ENCODE data around the gene SCEL.

SCEL gene

GRCh38 chr13:77522444-77522843 lies 13.1 kb upstream of the SCEL start:
- DNase-seq = no peak

GRCh38 chr13:77523386-77523785 lies 12.1 kb upstream of the SCEL start:
- DNase-seq = no peak

GRCh38 chr13:77523834-77524728 lies 11.4 kb upstream of the SCEL start:
- no peak for DNase-seq

- DNase-seq = no peak
Observed at GRCh38 chr13:77528414-77528813, 7.1 kb upstream of the SCEL start.

- no peak for DNase-seq
Observed at GRCh38 chr13:77528834-77529500, 6.5 kb upstream of the SCEL start.

- no peak for DNase-seq
Observed at GRCh38 chr13:77529501-77529840, 6.0 kb upstream of the SCEL start.

- no peak for DNase-seq
Observed at GRCh38 chr13:77530875-77531274, 4.6 kb upstream of the SCEL start.

GRCh38 chr13:77532983-77533382 lies 2.5 kb upstream of the SCEL start:
- no peak for DNase-seq

GRCh38 chr13:77533875-77534788 lies 1.4 kb upstream of the SCEL start:
- no peak for DNase-seq

- no peak for DNase-seq
Observed at GRCh38 chr13:77536358-77536757, 852 bp downstream of the SCEL start.

GRCh38 chr13:77537289-77537919 lies 1.9 kb downstream of the SCEL start:
- no peak for DNase-seq

- no peak for DNase-seq
Observed at GRCh38 chr13:77543711-77544110, 8.2 kb downstream of the SCEL start.

- DNase-seq = peak; percentile 6
Observed at GRCh38 chr13:77544355-77544754, 8.8 kb downstream of the SCEL start.

- no peak for DNase-seq
Observed at GRCh38 chr13:77544758-77545338, 9.3 kb downstream of the SCEL start.

GRCh38 chr13:77545626-77546412 lies 10.3 kb downstream of the SCEL start:
- DNase-seq = no peak

GRCh38 chr13:77548095-77548494 lies 12.6 kb downstream of the SCEL start:
- DNase-seq = no peak

GRCh38 chr13:77548594-77548993 lies 13.1 kb downstream of the SCEL start:
- no peak for DNase-seq

GRCh38 chr13:77554069-77554468 lies 18.6 kb downstream of the SCEL start:
- no peak for DNase-seq

- no peak for DNase-seq
Observed at GRCh38 chr13:77555246-77555645, 19.7 kb downstream of the SCEL start.

- DNase-seq = no peak
Observed at GRCh38 chr13:77558016-77558415, 22.5 kb downstream of the SCEL start.

GRCh38 chr13:77563111-77563510 lies 27.6 kb downstream of the SCEL start:
- no peak for DNase-seq

GRCh38 chr13:77565635-77566034 lies 30.1 kb downstream of the SCEL start:
- peak; percentile 28 for DNase-seq
